Stimulated activated CD4-positive, alpha-beta T cell treated with anti-CD3 and anti-CD28 coated beads, Interleukin-1b, Interleukin-23, amount 100 ng/mL, for 4 hours (primary cell): Measurements from ENCODE around the gene TMEM204.

Experiments used
- DNase-seq, 2 donors: peaks; one replicate each; pipeline ENCODE4 v3.0.0-alpha.2; 2020; ENCODE audit warnings: low read depth in 2 of 2

Gene TMEM204

GRCh38 chr16:1538804-1539520 is 5.5 kb downstream of the TMEM204 start:
- DNase-seq = no peak

GRCh38 chr16:1539720-1540555 is 6.5 kb downstream of the TMEM204 start:
- DNase-seq = no peak

DNA sequence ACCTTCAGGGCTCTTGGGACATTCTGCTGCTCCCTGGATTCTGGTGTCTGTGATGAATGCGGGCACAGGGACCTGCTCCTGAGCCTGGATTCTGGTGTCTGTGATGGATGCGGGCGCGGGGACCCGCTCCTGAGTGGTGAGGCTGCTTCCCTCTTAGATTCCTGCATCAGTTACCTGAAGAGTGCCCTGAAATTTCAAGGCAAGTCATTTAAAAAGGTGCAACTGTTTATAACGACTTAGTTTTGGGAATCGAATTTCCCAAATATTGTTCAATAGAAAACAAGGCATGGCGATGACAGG is 7.0 kb downstream of the TMEM204 start:
- DNase-seq = no peak

- DNase-seq = no peak
These were observed 8.1 kb downstream of the TMEM204 start for GRCh38 chr16:1541293-1542165.

DNA sequence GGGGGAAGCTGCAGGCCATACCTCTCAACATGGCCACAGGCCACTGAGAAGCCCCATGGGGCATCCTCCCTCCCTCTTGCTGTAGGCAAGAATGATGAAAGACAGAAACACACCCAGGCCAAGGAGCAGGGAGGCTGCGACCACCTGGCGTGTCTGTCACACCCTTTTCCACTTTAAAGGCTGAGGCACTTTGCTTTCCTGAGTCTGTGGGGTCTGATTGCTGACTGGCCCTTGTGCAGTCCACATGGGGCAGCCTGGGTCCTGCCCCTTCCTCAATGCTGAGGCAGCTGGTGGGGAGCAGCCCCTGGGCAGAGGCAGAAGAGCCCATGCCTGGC is 8.7 kb downstream of the TMEM204 start:
- DNase-seq = no peak

- DNase-seq = no peak
These were observed 9.1 kb downstream of the TMEM204 start for GRCh38 chr16:1542533-1542932.

- DNase-seq = peak in 1 of 2 donors; percentile 53
These were observed 9.8 kb downstream of the TMEM204 start for GRCh38 chr16:1543085-1543896.

DNA sequence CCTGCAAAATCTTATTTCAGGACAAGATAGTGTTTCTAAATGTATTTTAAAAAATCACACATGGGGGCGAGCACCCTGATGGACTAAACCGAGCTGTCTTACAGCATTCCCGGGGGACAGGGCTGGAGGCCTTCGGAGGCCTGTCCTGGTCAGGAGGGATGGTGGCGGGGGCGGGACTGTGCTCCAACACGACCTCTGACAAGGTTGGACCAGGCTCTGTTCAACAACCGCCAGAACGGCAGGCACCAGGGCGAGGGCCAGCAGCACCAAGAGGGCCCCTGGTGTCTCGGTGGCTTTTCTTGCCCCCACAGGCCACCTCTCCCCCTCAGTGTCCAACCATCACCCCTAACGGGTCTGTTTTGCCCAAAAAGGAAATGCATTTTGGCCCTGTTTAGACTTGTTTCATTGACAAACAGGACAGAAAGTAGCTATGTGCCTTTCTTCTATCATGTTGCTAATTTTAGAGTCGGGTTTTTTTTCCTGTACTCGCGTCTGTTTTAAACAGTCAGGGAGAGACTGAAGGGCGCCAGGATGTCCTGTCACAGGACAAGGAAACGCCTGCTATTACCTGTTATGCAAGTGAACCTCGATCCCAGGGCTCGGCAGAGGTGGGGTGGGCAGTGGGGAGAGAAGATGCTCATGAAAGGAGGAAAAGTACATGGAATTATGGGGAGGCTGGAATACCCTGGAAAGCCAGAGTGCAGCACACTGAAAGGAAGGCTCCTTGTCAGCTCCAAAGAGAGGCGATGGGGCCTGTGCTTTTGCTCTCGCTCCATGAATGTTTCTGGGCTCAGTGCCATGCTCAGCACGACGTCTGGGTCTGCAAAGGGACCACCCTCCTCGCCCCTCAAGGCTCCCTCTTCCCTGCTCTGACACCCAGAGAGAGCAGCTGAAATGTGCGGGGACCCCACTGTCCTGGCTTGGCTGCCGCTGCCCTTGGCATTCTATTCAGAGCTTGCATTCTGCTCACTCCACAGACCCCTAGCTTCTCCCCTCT is 11.9 kb downstream of the TMEM204 start:
- DNase-seq = no peak

- no peak for DNase-seq
These were observed 13.0 kb downstream of the TMEM204 start for GRCh38 chr16:1546430-1546829.

DNA sequence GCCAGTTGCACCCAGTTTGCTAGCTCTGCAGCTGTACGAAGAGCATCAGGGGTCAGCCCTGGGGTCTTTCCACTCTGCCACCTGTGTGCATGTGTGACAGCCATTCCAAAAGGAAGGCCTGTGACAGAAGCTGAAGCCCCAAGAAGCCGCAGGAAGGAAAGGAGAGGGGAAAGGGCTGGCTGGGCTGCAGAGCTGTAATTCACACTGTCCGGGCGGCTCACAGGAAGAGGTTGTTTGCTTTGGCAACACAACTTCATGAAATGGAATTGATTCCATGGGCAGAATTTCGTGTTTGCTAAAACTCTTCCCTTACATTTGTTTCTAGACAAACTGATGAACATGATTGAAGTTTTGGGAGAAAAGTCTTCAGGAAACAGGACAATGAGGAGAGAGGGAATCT is 14.8 kb downstream of the TMEM204 start:
- no peak for DNase-seq

- DNase-seq = no peak
These were observed 15.3 kb downstream of the TMEM204 start for GRCh38 chr16:1548727-1549126.

DNA sequence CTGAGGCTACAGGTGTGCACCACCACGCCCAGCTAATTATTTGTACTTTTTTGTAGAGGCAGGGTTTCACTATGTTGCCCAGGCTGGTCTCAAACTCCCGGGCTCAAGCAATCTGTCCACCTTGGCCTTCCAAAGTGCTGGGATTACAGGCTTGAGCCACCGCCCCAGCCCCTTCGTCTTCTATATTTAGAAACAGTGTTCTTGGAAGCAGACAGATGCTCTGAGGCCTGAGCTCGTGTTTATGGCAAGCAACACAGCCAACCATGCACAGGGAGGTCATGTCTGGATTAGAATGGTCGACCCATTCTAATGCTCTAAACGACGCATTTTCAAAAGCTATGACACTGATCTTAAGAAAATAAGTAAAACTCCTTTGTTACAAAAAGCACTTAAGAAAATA is 16.6 kb downstream of the TMEM204 start:
- no peak for DNase-seq

GRCh38 chr16:1550696-1551095 is 17.2 kb downstream of the TMEM204 start:
- DNase-seq = no peak

- DNase-seq = no peak
These were observed 17.7 kb downstream of the TMEM204 start for GRCh38 chr16:1551166-1551565.

GRCh38 chr16:1552129-1552528 is 18.7 kb downstream of the TMEM204 start:
- DNase-seq = no peak

- DNase-seq = no peak
These were observed 20.7 kb downstream of the TMEM204 start for GRCh38 chr16:1553946-1554825.

- no peak for DNase-seq
These were observed 21.5 kb downstream of the TMEM204 start for GRCh38 chr16:1554826-1555445.

GRCh38 chr16:1556254-1556653 is 22.8 kb downstream of the TMEM204 start:
- no peak for DNase-seq

DNA sequence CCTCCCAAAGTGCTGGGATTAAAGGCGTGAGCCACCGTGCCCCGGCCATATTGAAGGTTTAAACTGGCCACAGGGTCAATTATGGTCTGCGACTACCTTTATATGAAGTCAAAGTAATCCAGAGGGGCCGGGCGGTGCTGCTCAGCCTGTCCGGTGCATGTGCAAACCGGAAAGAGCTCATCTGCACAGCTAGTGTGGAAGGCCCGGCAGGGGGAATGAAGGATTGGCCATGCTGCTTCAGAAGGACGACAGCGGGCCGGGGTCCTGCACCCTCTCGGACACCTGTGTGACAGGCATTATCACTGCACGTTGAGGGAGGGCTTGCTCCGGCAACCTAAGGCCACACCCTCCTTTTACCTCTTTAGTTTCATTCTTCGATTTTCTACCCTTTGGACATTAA is 23.6 kb downstream of the TMEM204 start:
- DNase-seq = no peak
